Middle frontal gyrus (tissue), 1 donor: ENCODE data around the gene CCT6A.
"Not testable (repeated sequence)": the region's sequence is repeated elsewhere in the genome, so short reads cannot be mapped to it uniquely, and the experiment has no call there.

Experiments
- DNase-seq: peaks from one replicate; pipeline ENCODE4 v3.0.0-alpha.2; 2015; ENCODE audit warnings: low spot score; ENCODE audit errors: extremely low spot score

The CCT6A gene

GRCh38 chr7:56051339-56052191, at the start of gene CCT6A, which contains the start of gene PSPH:
TSS of gene CCT6A (plus strand) at chr7:56051765. CDS start at chr7:56051849, 84 bp downstream.
TSS of gene PSPH (minus strand) at chr7:56051444. CDS start at chr7:56021212, 30,232 bp downstream.
- DNase-seq: peak; percentile 95

- DNase-seq: no peak
These were observed 47.8 kb upstream of the CCT6A start for GRCh38 chr7:56003749-56004148.

GRCh38 chr7:56007167-56007652, 44.4 kb upstream of the CCT6A start:
- no peak for DNase-seq

GRCh38 chr7:56007891-56008290, 43.7 kb upstream of the CCT6A start:
- DNase-seq: no peak

- DNase-seq: peak; percentile 34
These were observed 41.9 kb upstream of the CCT6A start for GRCh38 chr7:56009695-56010094.

GRCh38 chr7:56017015-56017414, 34.5 kb upstream of the CCT6A start:
- not testable (repeated sequence) for DNase-seq

GRCh38 chr7:56019501-56019900, 32.1 kb upstream of the CCT6A start:
- no peak for DNase-seq

- DNase-seq: no peak
These were observed 28.1 kb upstream of the CCT6A start for GRCh38 chr7:56023500-56023899.

- no peak for DNase-seq
These were observed 25.0 kb upstream of the CCT6A start for GRCh38 chr7:56026538-56026937.

- no peak for DNase-seq
These were observed 22.5 kb upstream of the CCT6A start for GRCh38 chr7:56028942-56029630.

- no peak for DNase-seq
These were observed 21.2 kb upstream of the CCT6A start for GRCh38 chr7:56030340-56030739.

GRCh38 chr7:56031556-56031955, 20.0 kb upstream of the CCT6A start:
- not testable (repeated sequence) for DNase-seq

- DNase-seq: not testable (repeated sequence)
These were observed 19.0 kb upstream of the CCT6A start for GRCh38 chr7:56032578-56032977.

GRCh38 chr7:56033671-56034432, 17.7 kb upstream of the CCT6A start:
- DNase-seq: peak; percentile 23

- DNase-seq: no peak
These were observed 10.8 kb upstream of the CCT6A start for GRCh38 chr7:56040730-56041129.

GRCh38 chr7:56045758-56046157, 5.8 kb upstream of the CCT6A start:
- DNase-seq: not testable (repeated sequence)

GRCh38 chr7:56046721-56047445, 4.7 kb upstream of the CCT6A start:
- DNase-seq: no peak

- DNase-seq: not testable (repeated sequence)
These were observed 4.0 kb upstream of the CCT6A start for GRCh38 chr7:56047446-56048116.

GRCh38 chr7:56048245-56048644, 3.3 kb upstream of the CCT6A start:
- DNase-seq: no peak

GRCh38 chr7:56048763-56049162, 2.8 kb upstream of the CCT6A start:
- DNase-seq: not testable (repeated sequence)
